Activated T-cell treated with anti-CD3 and anti-CD28 coated beads, Interleukin-2, amount 50 U/mL, for 72 hours (primary cell): ENCODE measurements around the gene CPNE2. TPM values are rescaled to one million over a fixed set of nuclear protein-coding genes. Genes with fewer than 3 reads are reported as not detected.
"Not testable (repeated sequence)": the region's sequence is repeated elsewhere in the genome, so short reads cannot be mapped to it uniquely, and the experiment has no call there.

Source experiments
- ATAC-seq, 2 donors: fragments of 150-1000 bp; cut with Tn5 transposase; replicated peaks in 1 of 2; 2 replicates each; pipeline ENCODE4 v1.10.0; 2021; ENCODE audit warnings: moderate library complexity in 2 of 2, mild to moderate bottlenecking in 1 of 2
- DNase-seq, 2 donors: peaks; one replicate each; pipeline ENCODE4 v3.0.0; 2021 to 2022; ENCODE audit warnings: mixed read lengths in 1 of 2
- H3K27ac Mint-ChIP-seq: one replicate; pipeline ENCODE4 v1.8.0; 2022; ENCODE audit warnings: mild to moderate bottlenecking, moderate library complexity, mixed read lengths
- H3K27me3 Mint-ChIP-seq: one replicate; pipeline ENCODE4 v1.8.0; 2022; ENCODE audit warnings: low read depth, mixed read lengths
- H3K36me3 Mint-ChIP-seq, 2 donors: one replicate each; pipeline ENCODE4 v1.8.0; 2022; ENCODE audit warnings: mixed read lengths in 2 of 2, mild to moderate bottlenecking in 1 of 2; ENCODE audit not compliant: insufficient read depth in 2 of 2
- H3K4me1 Mint-ChIP-seq: one replicate; pipeline ENCODE4 v1.8.0; 2022; ENCODE audit warnings: low read depth, mixed read lengths
- H3K4me3 Mint-ChIP-seq, 2 donors: one replicate each; pipeline ENCODE4 v1.8.0; 2022; ENCODE audit warnings: mild to moderate bottlenecking in 2 of 2, mixed read lengths in 2 of 2, moderate library complexity in 2 of 2
- H3K9me3 Mint-ChIP-seq, 2 donors: one replicate each; pipeline ENCODE4 v1.8.0; 2022; ENCODE audit warnings: mixed read lengths in 2 of 2
- total RNA-seq, 2 donors: library from RNA; stranded (reverse); gene quantifications; one replicate each; pipeline ENCODE4 v1.2.3, GENCODE V29; 2022

The CPNE2 gene
- total RNA-seq, 2 donors from 2014 or later = 9.4 to 15.1 TPM

- Mint-ChIP-seq H3K36me3 (no peaks in the 10 kb centered on the region), H3K9me3 (no peaks in the 10 kb centered on the region), H3K4me1 (peaks cover 12% of the 10 kb centered on the region), H3K4me3 (no peak overlapping the region), H3K27me3 (peaks cover 17% of the 10 kb centered on the region), H3K27ac (no peak overlapping the region)
- ATAC-seq (no peak), DNase-seq (no peak)
Observed at GRCh38 chr16:57094911-57095310, 2.5 kb downstream of the CPNE2 start.

GRCh38 chr16:57096192-57096591 lies 3.8 kb downstream of the CPNE2 start:
- H3K4me1 Mint-ChIP-seq = peaks cover 20% of the 10 kb centered on the region
- no peaks in the 10 kb centered on the region for H3K9me3 Mint-ChIP-seq
- no peak overlapping the region for H3K27ac Mint-ChIP-seq
- no peak for DNase-seq
- H3K27me3 Mint-ChIP-seq = peaks cover 12% of the 10 kb centered on the region
- H3K4me3 Mint-ChIP-seq = no peak overlapping the region
- no peak for ATAC-seq
- H3K36me3 Mint-ChIP-seq = no peaks in the 10 kb centered on the region

- DNase-seq (no peak), ATAC-seq (no peak)
- Mint-ChIP-seq H3K36me3 (no peaks in the 10 kb centered on the region), H3K27ac (no peak overlapping the region), H3K9me3 (no peaks in the 10 kb centered on the region), H3K4me3 (no peak overlapping the region), H3K4me1 (peaks cover 14% of the 10 kb centered on the region), H3K27me3 (peaks cover 6% of the 10 kb centered on the region)
Observed at GRCh38 chr16:57096793-57097192, 4.4 kb downstream of the CPNE2 start.

- Mint-ChIP-seq H3K4me3 (no peak overlapping the region), H3K27ac (no peak overlapping the region), H3K9me3 (no peaks in the 10 kb centered on the region), H3K4me1 (peaks cover 13% of the 10 kb centered on the region), H3K27me3 (peaks cover 4% of the 10 kb centered on the region), H3K36me3 (no peaks in the 10 kb centered on the region)
- no peak for DNase-seq
- ATAC-seq = no peak
Observed at GRCh38 chr16:57098188-57098841, 5.9 kb downstream of the CPNE2 start.

DNA sequence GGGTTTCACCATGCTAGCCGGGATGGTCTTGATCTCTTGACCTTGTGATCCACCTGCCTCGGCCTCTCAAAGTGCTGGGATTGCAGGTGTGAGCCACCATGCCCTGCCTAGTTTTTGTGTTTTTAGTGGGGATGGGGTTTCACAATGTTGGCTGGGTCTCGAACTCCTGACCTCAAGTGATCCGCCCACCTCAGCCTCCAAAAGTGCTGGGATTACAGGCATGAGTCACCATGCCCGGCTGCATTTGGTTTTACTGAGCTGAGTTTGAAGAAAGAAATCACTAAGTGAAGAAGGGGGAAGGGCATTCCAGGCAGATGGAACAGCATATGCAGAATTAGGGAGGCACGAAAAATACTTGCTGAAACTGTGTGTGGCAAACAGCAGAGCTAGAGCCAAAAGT lies 7.6 kb downstream of the CPNE2 start:
- not testable (repeated sequence) for H3K9me3 Mint-ChIP-seq, H3K27ac Mint-ChIP-seq, ATAC-seq, H3K36me3 Mint-ChIP-seq, DNase-seq, H3K4me3 Mint-ChIP-seq, H3K27me3 Mint-ChIP-seq
- peaks cover 20% of the 10 kb centered on the region for H3K4me1 Mint-ChIP-seq

DNA sequence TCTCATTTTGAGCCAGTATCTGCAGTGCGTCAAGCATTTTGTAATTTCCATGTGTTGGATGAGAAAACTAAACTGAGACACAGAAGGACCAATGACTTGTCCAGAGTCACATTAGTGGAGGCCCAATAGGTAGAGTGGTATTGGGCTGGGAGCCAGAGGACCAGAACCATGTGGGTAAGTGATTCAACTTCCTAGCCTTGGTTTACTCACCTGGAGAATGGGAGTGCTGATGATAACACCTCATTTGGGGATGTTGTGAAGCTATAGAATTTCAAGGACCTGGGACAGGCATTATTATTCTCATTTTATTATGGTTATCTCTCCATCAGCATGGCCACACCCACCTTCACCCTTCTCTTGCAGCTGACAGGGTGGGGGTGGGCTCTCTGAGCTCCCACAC lies 8.1 kb downstream of the CPNE2 start:
- DNase-seq = no peak
- no peak overlapping the region for H3K27ac Mint-ChIP-seq
- H3K4me3 Mint-ChIP-seq = no peak overlapping the region
- peaks cover 23% of the 10 kb centered on the region for H3K4me1 Mint-ChIP-seq
- H3K36me3 Mint-ChIP-seq = no peaks in the 10 kb centered on the region
- H3K27me3 Mint-ChIP-seq = no peaks in the 10 kb centered on the region
- ATAC-seq = no peak
- no peaks in the 10 kb centered on the region for H3K9me3 Mint-ChIP-seq

GRCh38 chr16:57102888-57103851 lies 10.8 kb downstream of the CPNE2 start:
- DNase-seq (no peak), ATAC-seq (no peak)
- H3K27ac Mint-ChIP-seq = peak overlapping the region; percentile 52
- peaks cover 23% of the 10 kb centered on the region for H3K4me1 Mint-ChIP-seq
- H3K9me3 Mint-ChIP-seq = no peaks in the 10 kb centered on the region
- H3K36me3 Mint-ChIP-seq = no peaks in the 10 kb centered on the region
- no peak overlapping the region for H3K4me3 Mint-ChIP-seq
- no peaks in the 10 kb centered on the region for H3K27me3 Mint-ChIP-seq

GRCh38 chr16:57104706-57105105 lies 12.3 kb downstream of the CPNE2 start:
- Mint-ChIP-seq H3K27me3 (no peaks in the 10 kb centered on the region), H3K4me3 (no peak overlapping the region), H3K9me3 (no peaks in the 10 kb centered on the region), H3K4me1 (peaks cover 23% of the 10 kb centered on the region), H3K27ac (peak overlapping the region; percentile 4), H3K36me3 (no peaks in the 10 kb centered on the region)
- peak in 1 of 2 donors; percentile 24 for DNase-seq
- peak in 1 of 2 donors; percentile 70 for ATAC-seq

DNA sequence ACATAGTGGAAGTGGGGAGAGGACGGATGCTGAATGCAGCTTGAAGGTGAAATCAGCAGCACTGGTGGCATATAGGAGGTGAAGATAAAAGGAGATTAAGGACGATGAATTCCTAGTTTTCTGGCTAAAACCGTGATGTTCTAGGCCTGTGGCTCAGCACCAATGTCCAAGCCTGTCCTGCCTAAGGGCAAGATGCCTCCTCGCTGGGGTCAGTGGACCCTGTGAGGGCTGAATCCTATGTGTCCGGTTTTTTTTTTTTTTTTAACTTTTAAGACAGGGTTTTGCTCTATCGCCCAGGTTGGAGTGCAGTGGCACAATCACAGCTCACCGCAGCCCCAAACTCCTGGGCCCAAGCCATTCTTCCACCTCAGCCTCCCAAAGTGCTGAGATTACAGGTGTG lies 12.8 kb downstream of the CPNE2 start:
- H3K27me3 Mint-ChIP-seq = no peaks in the 10 kb centered on the region
- ATAC-seq = no peak
- no peak for DNase-seq
- no peak overlapping the region for H3K4me3 Mint-ChIP-seq
- H3K9me3 Mint-ChIP-seq = no peaks in the 10 kb centered on the region
- H3K36me3 Mint-ChIP-seq = no peaks in the 10 kb centered on the region
- H3K4me1 Mint-ChIP-seq = peaks cover 18% of the 10 kb centered on the region
- H3K27ac Mint-ChIP-seq = no peak overlapping the region

GRCh38 chr16:57106767-57107166 lies 14.4 kb downstream of the CPNE2 start:
- no peak for DNase-seq
- Mint-ChIP-seq H3K9me3 (no peaks in the 10 kb centered on the region), H3K4me3 (no peak overlapping the region), H3K27ac (no peak overlapping the region), H3K27me3 (no peaks in the 10 kb centered on the region), H3K36me3 (no peaks in the 10 kb centered on the region), H3K4me1 (peaks cover 10% of the 10 kb centered on the region)
- no peak for ATAC-seq

GRCh38 chr16:57107321-57107922 lies 15.0 kb downstream of the CPNE2 start:
- H3K9me3 Mint-ChIP-seq = no peaks in the 10 kb centered on the region
- ATAC-seq = no peak
- H3K36me3 Mint-ChIP-seq = no peaks in the 10 kb centered on the region
- no peak for DNase-seq
- H3K27me3 Mint-ChIP-seq = no peaks in the 10 kb centered on the region
- H3K27ac Mint-ChIP-seq = no peak overlapping the region
- H3K4me1 Mint-ChIP-seq = peaks cover 10% of the 10 kb centered on the region
- H3K4me3 Mint-ChIP-seq = no peak overlapping the region

- peaks cover 10% of the 10 kb centered on the region for H3K4me1 Mint-ChIP-seq
Observed at GRCh38 chr16:57108432-57108831, 16.0 kb downstream of the CPNE2 start.

More at GRCh38 chr16:57108432-57108831, 16.0 kb downstream of the CPNE2 start:
- Mint-ChIP-seq H3K9me3 (no peaks in the 10 kb centered on the region), H3K27me3 (no peaks in the 10 kb centered on the region), H3K4me3 (no peak overlapping the region), H3K27ac (no peak overlapping the region), H3K36me3 (no peaks in the 10 kb centered on the region)
- ATAC-seq (no peak), DNase-seq (no peak)
